Nephron progenitor cell (in vitro differentiated cells): ENCODE data around the gene PDCD1LG2.

Source experiments
- DNase-seq: peaks from one replicate; pipeline ENCODE4 v3.0.0; 2021
- H3K27ac Mint-ChIP-seq: 2 replicates; pipeline ENCODE4 v1.8.0; 2021; ENCODE audit warnings: mild to moderate bottlenecking, moderate library complexity, mixed read lengths
- H3K27me3 Mint-ChIP-seq: 2 replicates; pipeline ENCODE4 v1.8.0; 2021; ENCODE audit warnings: mild to moderate bottlenecking, low read depth, mixed read lengths; ENCODE audit not compliant: poor library complexity
- H3K36me3 Mint-ChIP-seq: 2 replicates; pipeline ENCODE4 v1.8.0; 2021; ENCODE audit warnings: low read depth, mixed read lengths
- H3K4me1 Mint-ChIP-seq: 2 replicates; pipeline ENCODE4 v1.8.0; 2021; ENCODE audit warnings: mixed read lengths
- H3K4me3 Mint-ChIP-seq: 2 replicates; pipeline ENCODE4 v1.8.0; 2021; ENCODE audit warnings: mild to moderate bottlenecking, moderate library complexity, mixed read lengths
- H3K9me3 Mint-ChIP-seq: 2 replicates; pipeline ENCODE4 v1.8.0; 2021; ENCODE audit warnings: mild to moderate bottlenecking, moderate library complexity, mixed read lengths
- CTCF ChIP-seq: fragments of 200-600 bp; sonication (generic); IDR thresholded peaks from 2 replicates; pipeline ENCODE4 v1.5.0; 2021; ENCODE audit warnings: antibody characterized with exemption

Gene PDCD1LG2

GRCh38 chr9:5531101-5531882, 21.0 kb downstream of the PDCD1LG2 start:
- no peak overlapping the region for H3K27ac Mint-ChIP-seq
- peaks cover 6% of the 10 kb centered on the region for H3K27me3 Mint-ChIP-seq
- no peak for TF ChIP-seq CTCF
- H3K4me1 Mint-ChIP-seq = peaks cover 23% of the 10 kb centered on the region
- no peaks in the 10 kb centered on the region for H3K36me3 Mint-ChIP-seq
- DNase-seq = no peak
- H3K9me3 Mint-ChIP-seq = no peaks in the 10 kb centered on the region
- no peak overlapping the region for H3K4me3 Mint-ChIP-seq

GRCh38 chr9:5532306-5532705, 22.0 kb downstream of the PDCD1LG2 start:
- no peak overlapping the region for H3K27ac Mint-ChIP-seq
- no peaks in the 10 kb centered on the region for H3K36me3 Mint-ChIP-seq
- no peak for DNase-seq
- peaks cover 23% of the 10 kb centered on the region for H3K4me1 Mint-ChIP-seq
- H3K4me3 Mint-ChIP-seq = no peak overlapping the region
- no peak for TF ChIP-seq CTCF
- no peaks in the 10 kb centered on the region for H3K9me3 Mint-ChIP-seq
- peaks cover 6% of the 10 kb centered on the region for H3K27me3 Mint-ChIP-seq

- no peak overlapping the region for H3K4me3 Mint-ChIP-seq
- no peak overlapping the region for H3K27ac Mint-ChIP-seq
- peaks cover 6% of the 10 kb centered on the region for H3K27me3 Mint-ChIP-seq
- no peaks in the 10 kb centered on the region for H3K36me3 Mint-ChIP-seq
- DNase-seq = no peak
- TF ChIP-seq CTCF = no peak
- H3K4me1 Mint-ChIP-seq = peaks cover 23% of the 10 kb centered on the region
- H3K9me3 Mint-ChIP-seq = no peaks in the 10 kb centered on the region
These were observed 22.5 kb downstream of the PDCD1LG2 start for GRCh38 chr9:5532790-5533189.

GRCh38 chr9:5536684-5537083, 26.4 kb downstream of the PDCD1LG2 start:
- TF ChIP-seq CTCF = no peak
- H3K4me3 Mint-ChIP-seq = no peak overlapping the region
- H3K9me3 Mint-ChIP-seq = peaks cover 6% of the 10 kb centered on the region
- DNase-seq = no peak
- H3K36me3 Mint-ChIP-seq = no peaks in the 10 kb centered on the region
- peaks cover 23% of the 10 kb centered on the region for H3K4me1 Mint-ChIP-seq
- H3K27me3 Mint-ChIP-seq = peaks cover 4% of the 10 kb centered on the region
- no peak overlapping the region for H3K27ac Mint-ChIP-seq

GRCh38 chr9:5543875-5544702, 33.8 kb downstream of the PDCD1LG2 start:
- no peak for TF ChIP-seq CTCF
- DNase-seq = no peak
- no peaks in the 10 kb centered on the region for H3K4me1 Mint-ChIP-seq
- no peaks in the 10 kb centered on the region for H3K36me3 Mint-ChIP-seq
- no peaks in the 10 kb centered on the region for H3K27me3 Mint-ChIP-seq
- H3K4me3 Mint-ChIP-seq = no peak overlapping the region
- H3K27ac Mint-ChIP-seq = peak overlapping the region; percentile 6
- peaks cover 16% of the 10 kb centered on the region for H3K9me3 Mint-ChIP-seq
